Neural progenitor cell (in vitro differentiated cells): ENCODE measurements around the gene LCE3A.

Experiments
- EZH2 ChIP-seq: fragments of 200-600 bp; sonication (generic); IDR thresholded peaks from 2 replicates; pipeline ENCODE4 v1.6.1; 2017; ENCODE audit warnings: antibody characterized with exemption, mild to moderate bottlenecking, moderate library complexity
- EZH2phosphoT487 ChIP-seq: fragments of 200-600 bp; sonication (generic); IDR thresholded peaks from 2 replicates; pipeline ENCODE4 v1.6.1; 2017; ENCODE audit warnings: antibody characterized with exemption
- TF ChIP-seq, protein P1 (sequence below): fragments of 200-600 bp; sonication (generic); IDR thresholded peaks from 2 replicates; pipeline ENCODE4 v1.5.1; 2017; ENCODE audit warnings: antibody characterized with exemption, mild to moderate bottlenecking

DNA sequence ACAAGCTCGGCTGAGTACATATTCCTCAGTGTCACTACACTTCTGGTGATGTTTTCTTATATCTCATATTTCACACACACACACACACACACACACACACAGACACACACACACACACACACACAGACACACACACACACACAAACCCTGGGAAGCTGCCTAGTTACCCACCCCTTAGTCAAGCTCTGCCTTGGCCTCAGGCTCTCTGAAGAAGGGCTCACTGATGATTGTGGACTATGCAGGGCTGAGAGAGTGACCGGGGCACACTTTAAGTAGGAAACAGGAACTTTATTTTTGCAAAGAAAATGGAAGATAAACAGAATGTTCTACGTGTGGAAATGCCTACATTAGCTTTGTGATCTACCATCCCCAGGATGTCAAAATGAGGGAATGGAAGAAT, 21.0 kb upstream of the LCE3A start:
- TF ChIP-seq, protein P1, sequence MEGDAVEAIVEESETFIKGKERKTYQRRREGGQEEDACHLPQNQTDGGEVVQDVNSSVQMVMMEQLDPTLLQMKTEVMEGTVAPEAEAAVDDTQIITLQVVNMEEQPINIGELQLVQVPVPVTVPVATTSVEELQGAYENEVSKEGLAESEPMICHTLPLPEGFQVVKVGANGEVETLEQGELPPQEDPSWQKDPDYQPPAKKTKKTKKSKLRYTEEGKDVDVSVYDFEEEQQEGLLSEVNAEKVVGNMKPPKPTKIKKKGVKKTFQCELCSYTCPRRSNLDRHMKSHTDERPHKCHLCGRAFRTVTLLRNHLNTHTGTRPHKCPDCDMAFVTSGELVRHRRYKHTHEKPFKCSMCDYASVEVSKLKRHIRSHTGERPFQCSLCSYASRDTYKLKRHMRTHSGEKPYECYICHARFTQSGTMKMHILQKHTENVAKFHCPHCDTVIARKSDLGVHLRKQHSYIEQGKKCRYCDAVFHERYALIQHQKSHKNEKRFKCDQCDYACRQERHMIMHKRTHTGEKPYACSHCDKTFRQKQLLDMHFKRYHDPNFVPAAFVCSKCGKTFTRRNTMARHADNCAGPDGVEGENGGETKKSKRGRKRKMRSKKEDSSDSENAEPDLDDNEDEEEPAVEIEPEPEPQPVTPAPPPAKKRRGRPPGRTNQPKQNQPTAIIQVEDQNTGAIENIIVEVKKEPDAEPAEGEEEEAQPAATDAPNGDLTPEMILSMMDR = no peak
- TF ChIP-seq EZH2 (no peak), EZH2phosphoT487 (no peak)
